Ureter (tissue), 1 donor: ENCODE measurements around the gene AUP1. TPM values are rescaled to one million over a fixed set of nuclear protein-coding genes. Genes with fewer than 3 reads are reported as not detected.
"Not testable (repeated sequence)": the region's sequence is repeated elsewhere in the genome, so short reads cannot be mapped to it uniquely, and the experiment has no call there.

Experiments
- DNase-seq: peaks from one replicate; pipeline ENCODE4 v3.0.0-alpha.2; 2020; ENCODE audit warnings: low spot score
- total RNA-seq: library from RNA; stranded (reverse); gene quantifications from one replicate; pipeline ENCODE4 v1.2.4, GENCODE V29; 2023
- donor health status: DM: yes; HTN: yes; CAD: no.

Gene AUP1
- total RNA-seq, 1 donor from 2014 or later, result 98.5 TPM

DNA sequence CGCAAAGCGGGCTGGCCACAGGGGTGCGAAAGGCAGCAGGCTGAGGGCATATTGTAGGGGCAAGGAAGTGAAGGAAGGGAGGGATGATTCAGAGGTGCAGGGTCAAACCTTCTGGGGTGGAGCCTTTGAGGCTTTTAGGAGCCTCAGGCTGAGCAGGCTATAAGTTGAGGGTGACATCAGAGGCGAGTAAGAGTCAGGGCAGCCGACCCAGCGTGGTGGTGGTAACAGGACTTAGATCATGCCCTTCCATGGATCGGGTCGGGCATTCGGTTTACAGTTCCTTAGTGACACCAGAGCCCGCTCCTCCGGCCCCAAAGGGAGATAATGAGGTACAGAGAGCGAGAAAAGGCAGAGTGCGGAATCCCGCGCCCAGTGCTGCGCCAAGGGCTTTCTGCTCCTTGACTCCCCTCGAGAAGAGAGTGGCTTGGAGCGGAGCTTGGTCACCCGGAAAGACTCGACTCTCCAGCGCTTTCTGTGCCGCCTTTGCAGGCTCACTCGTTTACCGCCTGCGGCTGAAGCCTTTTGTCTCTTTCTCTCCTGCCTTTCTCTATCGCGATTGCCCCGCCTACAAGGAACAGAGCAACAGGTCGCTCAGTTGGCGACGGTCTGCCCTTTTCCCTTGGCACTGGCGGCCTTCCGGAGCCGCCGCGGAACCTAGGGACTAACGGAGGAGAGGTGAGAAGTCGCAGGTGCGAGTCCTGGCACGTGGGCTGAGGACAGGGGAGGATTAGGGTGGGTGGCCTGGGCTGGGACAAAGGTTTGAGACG, 30.8 kb downstream of the AUP1 start:
- DNase-seq, result no peak

DNA sequence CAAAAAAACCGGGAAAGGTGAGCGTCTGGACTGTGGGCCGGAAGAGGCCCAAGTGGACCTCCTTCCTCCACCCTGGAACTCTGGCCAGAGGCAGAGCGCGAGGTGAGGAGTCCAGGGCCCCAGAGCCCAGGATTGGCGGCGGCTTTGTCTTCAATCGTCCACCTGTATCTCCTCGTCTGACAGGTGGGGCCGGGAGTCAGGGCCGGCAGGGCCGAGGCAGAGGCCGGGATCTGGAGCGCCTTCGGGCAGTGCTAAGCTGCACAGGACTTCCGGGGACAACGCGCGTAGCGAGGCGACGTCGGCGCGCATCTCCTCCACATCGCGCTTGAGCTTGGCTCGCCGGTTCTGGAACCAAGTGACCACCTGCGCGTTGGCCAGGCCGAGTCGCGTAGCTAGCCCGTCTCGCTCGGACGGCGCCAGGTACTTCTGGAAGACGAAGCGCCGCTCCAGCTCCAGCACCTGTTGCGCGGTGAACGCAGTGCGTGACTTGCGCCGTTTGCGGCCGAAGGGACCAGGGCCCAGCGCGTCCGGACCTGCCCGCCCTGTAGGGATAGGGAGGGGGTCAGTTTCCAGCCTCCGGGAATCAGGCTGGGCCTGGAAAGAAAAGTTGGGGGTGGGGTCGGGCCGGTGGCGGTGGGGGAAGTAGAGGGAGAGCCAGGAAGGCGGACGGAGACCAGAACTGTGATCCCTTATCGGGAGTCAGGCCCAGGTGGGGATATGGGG, 31.6 kb downstream of the AUP1 start:
- DNase-seq, result no peak

- no peak for DNase-seq
Observed at GRCh38 chr2:74496997-74497776, 32.3 kb downstream of the AUP1 start.

GRCh38 chr2:74495440-74495839, 34.1 kb downstream of the AUP1 start:
- no peak for DNase-seq

GRCh38 chr2:74493546-74493945, 36.0 kb downstream of the AUP1 start:
- no peak for DNase-seq

DNA sequence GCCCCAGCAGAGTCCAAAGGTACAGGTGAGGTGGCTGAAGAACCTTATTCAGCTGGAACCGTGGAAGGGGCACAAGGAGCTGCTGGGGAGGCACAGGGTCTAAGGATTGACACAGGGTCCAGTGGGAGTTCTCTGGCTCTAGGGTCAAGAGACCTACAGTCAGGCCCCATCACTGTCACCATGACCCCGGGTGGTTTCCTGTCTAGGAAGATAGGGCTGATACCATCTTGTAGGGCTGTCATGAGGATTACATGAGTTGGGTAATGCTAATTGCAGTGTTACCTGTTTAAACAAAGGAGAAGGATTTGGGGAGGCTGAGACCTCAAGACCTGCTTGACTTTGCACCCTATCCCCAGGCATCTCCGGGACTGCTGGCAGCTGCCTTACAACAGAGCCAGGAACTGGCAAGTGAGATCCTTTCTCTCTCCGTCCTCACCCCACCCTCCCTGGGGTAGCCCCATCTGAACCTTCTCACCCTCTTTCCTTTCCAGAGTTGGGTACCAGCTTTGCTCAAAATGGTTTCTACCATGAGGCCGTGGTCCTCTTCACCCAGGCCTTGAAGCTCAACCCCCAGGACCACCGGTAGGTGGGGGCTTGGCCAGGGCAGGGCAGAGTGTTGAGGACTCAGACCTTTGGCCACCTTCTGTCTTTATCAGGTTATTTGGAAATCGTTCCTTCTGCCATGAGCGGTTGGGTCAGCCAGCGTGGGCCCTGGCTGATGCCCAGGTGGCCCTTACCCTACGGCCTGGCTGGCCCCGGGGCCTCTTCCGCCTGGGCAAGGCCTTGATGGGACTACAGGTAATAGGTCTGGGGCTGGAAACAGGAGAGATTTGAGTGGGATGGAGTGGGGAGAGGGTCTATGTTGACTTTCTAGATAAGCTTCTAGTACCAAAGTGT, 37.6 kb downstream of the AUP1 start:
- DNase-seq, result no peak

- no peak for DNase-seq
Observed at GRCh38 chr2:74489906-74490305, 39.6 kb downstream of the AUP1 start.

DNA sequence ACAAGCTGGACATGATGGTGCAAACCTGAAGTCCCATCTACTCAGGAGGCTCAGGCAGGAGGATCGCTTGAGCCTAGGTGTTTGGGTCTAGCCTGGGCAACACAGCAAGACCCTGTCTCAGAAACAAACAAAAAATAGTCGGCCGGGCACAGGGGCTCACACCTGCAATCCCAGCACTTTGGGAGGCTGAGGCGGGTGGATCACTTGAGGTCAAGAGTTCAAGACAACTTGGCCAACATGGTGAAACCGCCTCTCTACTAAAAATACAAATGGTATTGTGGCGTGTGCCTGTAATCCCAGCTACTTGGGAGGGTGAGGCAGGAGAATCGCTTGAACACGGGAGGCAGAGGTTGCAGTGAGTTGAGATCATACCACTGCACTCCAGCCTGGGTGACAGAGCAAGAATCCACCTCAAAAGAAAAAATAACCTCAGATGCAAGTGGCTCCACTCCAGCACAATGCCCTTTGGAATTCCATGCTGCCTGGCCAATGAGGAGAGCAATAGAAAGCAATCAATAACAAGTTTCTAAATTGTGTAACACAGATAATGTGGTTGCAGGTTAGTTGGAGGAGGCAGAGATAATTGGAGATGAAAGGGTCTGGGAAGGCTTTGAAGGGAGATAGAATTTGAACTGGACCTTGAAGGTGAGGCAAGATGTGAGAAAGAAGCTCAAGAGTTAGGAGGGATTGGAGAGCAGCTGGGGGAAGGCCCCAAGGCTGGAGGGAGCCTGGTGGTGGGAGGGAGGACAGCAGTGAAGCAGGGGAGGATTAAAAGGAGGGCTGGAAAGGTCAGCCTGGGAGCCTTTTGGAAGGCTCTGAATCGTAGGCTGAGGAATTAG, 40.6 kb downstream of the AUP1 start:
- no peak for DNase-seq

DNA sequence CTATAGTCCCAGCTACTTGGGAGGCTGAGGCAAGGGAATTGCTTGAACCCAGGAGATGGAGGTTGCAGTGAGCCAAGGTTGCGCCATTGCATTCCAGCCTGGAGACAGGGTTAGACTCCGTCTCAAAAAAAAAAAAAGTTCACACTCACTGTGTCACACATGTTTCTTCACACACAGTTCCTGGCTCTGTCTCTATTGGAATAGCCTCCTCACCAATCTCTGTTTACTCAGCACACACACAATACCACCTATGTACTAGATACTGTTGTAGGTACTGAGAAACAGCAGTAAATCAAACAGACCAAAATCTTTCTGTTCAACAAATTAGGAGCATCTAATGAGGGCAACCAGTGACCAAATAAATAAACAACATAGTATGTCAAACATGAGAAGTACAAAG, 43.4 kb downstream of the AUP1 start:
- no peak for DNase-seq

GRCh38 chr2:74483675-74484164, 45.8 kb downstream of the AUP1 start:
- DNase-seq, result not testable (repeated sequence)

DNA sequence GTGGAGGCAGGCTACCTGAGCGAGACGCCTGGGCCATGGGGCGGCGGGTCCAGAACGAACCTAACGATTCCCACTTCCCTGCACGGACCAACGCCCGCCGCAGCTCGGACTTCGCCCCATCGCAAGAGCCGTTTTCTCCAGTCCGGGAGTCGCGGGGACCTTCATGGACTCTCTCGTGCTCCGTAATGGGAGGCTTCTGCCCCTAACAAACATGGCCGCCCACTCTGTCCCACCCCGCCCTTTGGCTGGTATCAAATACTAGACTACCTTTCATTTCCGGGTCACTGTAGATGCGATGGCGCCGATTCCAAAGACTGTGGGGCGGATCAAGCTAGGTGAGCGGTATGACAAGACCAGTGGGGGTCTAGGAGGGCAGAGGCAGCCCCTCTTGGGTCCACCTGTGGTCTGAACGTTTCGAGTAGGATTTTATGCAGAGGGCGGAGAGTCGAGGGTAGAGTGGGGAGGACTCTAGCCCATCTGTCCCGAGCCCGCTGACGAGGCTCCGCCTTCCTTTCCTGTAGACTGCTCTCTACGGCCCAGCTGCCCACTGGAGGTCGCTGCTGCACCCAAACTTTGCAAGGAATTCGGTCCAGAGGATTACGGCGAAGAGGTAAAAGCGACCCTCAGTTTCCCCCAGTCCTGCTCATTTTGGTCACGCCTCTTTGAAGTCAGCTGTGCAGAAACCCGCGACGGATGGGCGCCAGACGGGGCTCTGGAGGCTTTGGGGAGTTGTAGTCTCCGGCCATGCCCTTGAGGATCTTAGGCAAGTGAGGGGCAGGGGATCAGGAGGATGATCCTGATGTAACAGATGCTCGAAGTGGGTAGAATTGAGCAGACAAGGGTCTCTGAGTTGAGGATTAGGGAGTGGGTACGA, 46.5 kb downstream of the AUP1 start, which contains the start of the genes CCDC142 and TTC31:
Gene CCDC142, minus strand, starts transcription at position 198 of the 874 bp plus-strand sequence. Its CDS starts 161 bp downstream, at position 37.
Gene TTC31, plus strand, starts transcription at position 281 of the 874 bp plus-strand sequence. Its CDS starts 15 bp downstream, at position 296.
- peak; percentile 98 for DNase-seq

DNA sequence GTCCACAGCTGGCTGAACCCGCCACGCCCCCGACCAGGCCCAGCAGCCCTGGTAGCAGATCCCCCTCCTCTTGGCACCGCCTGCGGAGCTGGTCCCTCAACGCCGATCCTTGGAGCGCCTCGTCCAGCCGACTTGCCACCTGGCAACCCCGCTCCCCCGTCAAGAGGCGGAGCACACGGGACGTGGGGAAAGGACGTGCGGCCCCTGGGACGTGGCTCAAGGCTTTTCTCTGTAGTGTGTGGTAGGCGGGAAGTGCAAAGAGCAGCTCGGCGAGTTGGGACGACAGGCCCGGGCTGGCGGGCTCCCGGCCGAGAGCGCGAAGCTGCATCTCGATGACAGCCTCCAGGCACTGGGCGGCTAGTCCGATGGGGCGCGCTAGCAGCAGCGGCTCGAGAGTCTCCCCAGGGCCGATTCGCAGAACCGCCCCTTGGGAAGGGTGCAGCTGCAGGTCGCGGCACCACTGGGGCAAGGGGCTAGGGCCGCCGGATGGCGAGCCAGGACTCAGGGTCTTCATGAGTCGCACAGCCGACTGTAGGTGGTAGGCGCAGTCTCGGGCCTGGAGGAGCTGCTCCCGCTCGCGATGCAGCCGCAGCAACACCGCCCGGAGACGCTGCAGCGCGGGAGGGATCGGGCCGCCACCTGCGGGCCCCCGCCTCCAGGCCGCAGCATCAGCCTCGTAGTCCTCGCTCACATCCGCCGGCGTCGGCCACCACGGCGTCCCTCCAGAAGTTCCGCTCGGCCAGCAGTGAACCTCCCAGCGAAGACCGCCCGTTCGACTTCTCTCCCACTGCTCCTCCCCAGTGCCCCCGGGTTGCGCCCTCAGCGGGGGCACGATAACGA, 47.3 kb downstream of the AUP1 start:
- no peak for DNase-seq

DNA sequence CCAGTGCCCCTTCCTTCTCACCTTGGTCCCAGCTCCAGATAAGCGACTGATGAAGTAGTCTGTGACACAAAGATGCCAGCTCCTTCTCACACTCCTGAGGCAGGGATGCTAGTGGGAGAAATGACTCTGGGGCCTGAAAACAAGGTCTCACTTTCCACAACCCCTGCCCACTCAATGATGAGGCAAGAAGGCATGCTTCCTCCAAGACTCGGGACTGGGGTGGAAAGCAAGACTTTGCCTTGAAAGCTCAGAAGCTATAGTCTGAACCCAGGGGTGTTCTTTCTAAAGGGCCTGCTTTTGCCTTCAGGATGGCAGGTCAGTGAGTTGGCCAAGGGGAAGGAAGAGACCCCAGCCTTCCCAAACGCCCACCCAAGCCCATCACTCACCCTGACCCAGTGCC, 48.1 kb downstream of the AUP1 start:
- no peak for DNase-seq

Other genes with a start within 250 kb of the AUP1 start
- 7.2 TPM for gene SLC4A5, start 186.3 kb downstream of the AUP1 start, total RNA-seq
- gene DCTN1, start 149.4 kb downstream of the AUP1 start, total RNA-seq, result 143 TPM
- gene C2orf81, start 108.1 kb downstream of the AUP1 start, total RNA-seq, result 5.5 TPM
- 11.3 TPM for gene WDR54, start 108.0 kb downstream of the AUP1 start, total RNA-seq
- gene RTKN, start 87.8 kb downstream of the AUP1 start, total RNA-seq, result 36.4 TPM
- gene INO80B, start 74.6 kb downstream of the AUP1 start, total RNA-seq, result 55.9 TPM
- 100 TPM for gene WBP1, start 71.3 kb downstream of the AUP1 start, total RNA-seq
- 51.6 TPM for gene MOGS, start 64.3 kb downstream of the AUP1 start, total RNA-seq
- gene MRPL53, start 57.0 kb downstream of the AUP1 start, total RNA-seq, result 71.8 TPM
- 28.6 TPM for gene CCDC142, start 46.7 kb downstream of the AUP1 start, total RNA-seq
- gene TTC31, start 46.6 kb downstream of the AUP1 start, total RNA-seq, result 22.5 TPM
- 0.36 TPM for gene LBX2, start 30.1 kb downstream of the AUP1 start, total RNA-seq
- 46.6 TPM for gene PCGF1, start 22.0 kb downstream of the AUP1 start, total RNA-seq
- not detected for gene TLX2, start 15.3 kb downstream of the AUP1 start, total RNA-seq
- gene DQX1, start 3.5 kb downstream of the AUP1 start, total RNA-seq, result 1.4 TPM
- 22.4 TPM for gene HTRA2, start 227 bp upstream of the AUP1 start, total RNA-seq
- 6.4 TPM for gene LOXL3, start 24.2 kb upstream of the AUP1 start, total RNA-seq
- gene DOK1, start 25.0 kb upstream of the AUP1 start, total RNA-seq, result 11.8 TPM
- 1.4 TPM for gene M1AP, start 118.6 kb upstream of the AUP1 start, total RNA-seq
- gene SEMA4F, start 124.5 kb upstream of the AUP1 start, total RNA-seq, result 9.1 TPM